ENCODE results near the gene DCLK2. TPM values are rescaled to one million over a fixed set of nuclear protein-coding genes. Genes with fewer than 3 reads are reported as not detected.

DCLK2 gene
- total RNA-seq, 8 experiments from 2014 or later, result 4.3 to 48.1 (median 25.5) TPM

- 0 to 44% (median 17%) methylated on average over 1 of the region's 1 CpG; no CpG with 5 or more reads in 3 of the 10 experiments for WGBS, 10 experiments
- Histone ChIP-seq H3K4me1 (replicated peaks in 1 of 2) (peaks cover 19 to 23% of the 10 kb centered on the region in 2 donors), H3K27ac (no peak overlapping the region), H3K4me3 (no peak overlapping the region)
- in situ Hi-C loops (cut with MboI; ENCODE audit: low pct_unique_long_range_greater_than_20kb in 2 of 9, low sequenced_read_pairs in 9 of 9, unreplicated experiment in 9 of 9), result loop anchor here in 4 of 9 experiments (25.0 kb wide), 2 partner anchors 217 to 242 kb away; no protein-coding TSS in a partner anchor
- peak in 7 of 8 experiments; percentile 25 to 80 (median 64) for ATAC-seq (replicated peaks in 6 of 8)
Measured at GRCh38 chr4:150229520-150229919, 151.3 kb downstream of the DCLK2 start.

- Histone ChIP-seq H3K4me3 (no peak overlapping the region), H3K4me1 (replicated peaks in 1 of 2) (peaks cover 21 to 30% of the 10 kb centered on the region in 2 donors), H3K27ac (no peak overlapping the region)
- in situ Hi-C loops (cut with MboI; ENCODE audit: low pct_unique_long_range_greater_than_20kb in 2 of 9, low sequenced_read_pairs in 9 of 9, unreplicated experiment in 9 of 9), result loop anchor here in 4 of 9 experiments (25.0 kb wide), 2 partner anchors 218 to 243 kb away; no protein-coding TSS in a partner anchor
- peak in 2 of 8 experiments; percentile 29 for ATAC-seq (replicated peaks in 6 of 8)
- 11 to 100% (median 67%) methylated on average over 1 to 2 of the region's 2 CpGs; no CpG with 5 or more reads in 3 of the 10 experiments for whole genome bisulfite sequencing, 10 experiments
Measured at GRCh38 chr4:150230561-150230960, 152.3 kb downstream of the DCLK2 start.

GRCh38 chr4:150231107-150231770 is 153.0 kb downstream of the DCLK2 start:
- Histone ChIP-seq H3K4me3 (no peak overlapping the region), H3K27ac (no peak overlapping the region), H3K4me1 (replicated peaks in 1 of 2) (peaks cover 21 to 37% of the 10 kb centered on the region in 2 donors)
- ATAC-seq (replicated peaks in 6 of 8), result peak in 2 of 8 experiments; percentile 42 to 76
- in situ Hi-C loops (cut with MboI; ENCODE audit: low pct_unique_long_range_greater_than_20kb in 2 of 9, low sequenced_read_pairs in 9 of 9, unreplicated experiment in 9 of 9), result loop anchor here in 4 of 9 experiments (25.0 kb wide), 2 partner anchors 219 to 244 kb away; no protein-coding TSS in a partner anchor
- WGBS, 10 experiments, result 50 to 100% (median 82%) methylated on average over 2 to 4 of the region's 4 CpGs; no CpG with 5 or more reads in 1 of the 10 experiments

GRCh38 chr4:150232029-150232428 is 153.8 kb downstream of the DCLK2 start:
- no peak overlapping the region for H3K27ac ChIP-seq
- 66 to 100% (median 91%) methylated on average over 1 to 5 of the region's 6 CpGs; no CpG with 5 or more reads in 2 of the 10 experiments for WGBS, 10 experiments
- peak in 1 of 8 experiments; percentile 5 for ATAC-seq (replicated peaks in 6 of 8)

GRCh38 chr4:150234246-150234645 is 156.0 kb downstream of the DCLK2 start:
- Histone ChIP-seq H3K4me1 (replicated peaks in 1 of 2) (peaks cover 17 to 41% of the 10 kb centered on the region in 2 donors), H3K4me3 (no peak overlapping the region), H3K27ac (no peak overlapping the region)
- in situ Hi-C loops (cut with MboI; ENCODE audit: low pct_unique_long_range_greater_than_20kb in 2 of 9, low sequenced_read_pairs in 9 of 9, unreplicated experiment in 9 of 9), result loop anchor here in 4 of 9 experiments (25.0 kb wide), 2 partner anchors 222 to 247 kb away; no protein-coding TSS in a partner anchor
- ATAC-seq (replicated peaks in 6 of 8), result no peak
- 72 to 100% (median 96%) methylated on average over 1 to 5 of the region's 5 CpGs; no CpG with 5 or more reads in 2 of the 10 experiments for WGBS, 10 experiments

More at GRCh38 chr4:150232029-150232428, 153.8 kb downstream of the DCLK2 start:
- Histone ChIP-seq H3K4me3 (no peak overlapping the region), H3K4me1 (replicated peaks in 1 of 2) (peaks cover 21 to 45% of the 10 kb centered on the region in 2 donors)
- in situ Hi-C loops (cut with MboI; ENCODE audit: low pct_unique_long_range_greater_than_20kb in 2 of 9, low sequenced_read_pairs in 9 of 9, unreplicated experiment in 9 of 9), result loop anchor here in 4 of 9 experiments (25.0 kb wide), 2 partner anchors 220 to 245 kb away; no protein-coding TSS in a partner anchor

GRCh38 chr4:150235317-150235716 is 157.1 kb downstream of the DCLK2 start:
- Histone ChIP-seq H3K27ac (no peak overlapping the region), H3K4me1 (replicated peaks in 1 of 2) (peaks cover 9 to 33% of the 10 kb centered on the region in 2 donors), H3K4me3 (no peak overlapping the region)
- ATAC-seq (replicated peaks in 6 of 8), result no peak
- 57 to 100% (median 92%) methylated on average over 1 to 4 of the region's 5 CpGs; no CpG with 5 or more reads in 1 of the 10 experiments for WGBS, 10 experiments
- in situ Hi-C loops (cut with MboI; ENCODE audit: low pct_unique_long_range_greater_than_20kb in 2 of 9, low sequenced_read_pairs in 9 of 9, unreplicated experiment in 9 of 9), result loop anchor here in 4 of 9 experiments (25.0 kb wide), 2 partner anchors 223 to 248 kb away; no protein-coding TSS in a partner anchor

- H3K4me3 ChIP-seq, result no peak overlapping the region
- peaks cover 4 to 28% of the 10 kb centered on the region in 2 donors for H3K4me1 ChIP-seq (replicated peaks in 1 of 2)
- in situ Hi-C loops (cut with MboI; ENCODE audit: low pct_unique_long_range_greater_than_20kb in 2 of 9, low sequenced_read_pairs in 9 of 9, unreplicated experiment in 9 of 9), result loop anchor here in 4 of 9 experiments (25.0 kb wide), 2 partner anchors 224 to 249 kb away; no protein-coding TSS in a partner anchor
- 23 to 82% (median 36%) methylated on average over 1 to 5 of the region's 6 CpGs; no CpG with 5 or more reads in 2 of the 10 experiments for WGBS, 10 experiments
- H3K27ac ChIP-seq, result no peak overlapping the region
- ATAC-seq (replicated peaks in 6 of 8), result peak; percentile 36 to 96 (median 82)
Measured at GRCh38 chr4:150235808-150236271, 157.6 kb downstream of the DCLK2 start.

GRCh38 chr4:150236626-150237025 is 158.4 kb downstream of the DCLK2 start:
- Histone ChIP-seq H3K27ac (no peak overlapping the region), H3K4me1 (replicated peaks in 1 of 2) (peaks cover 2 to 23% of the 10 kb centered on the region in 2 donors), H3K4me3 (no peak overlapping the region)
- in situ Hi-C loops (cut with MboI; ENCODE audit: low pct_unique_long_range_greater_than_20kb in 2 of 9, low sequenced_read_pairs in 9 of 9, unreplicated experiment in 9 of 9), result loop anchor here in 4 of 9 experiments (25.0 kb wide), 2 partner anchors 224 to 249 kb away; no protein-coding TSS in a partner anchor
- ATAC-seq (replicated peaks in 6 of 8), result peak in 3 of 8 experiments; percentile 18 to 56 (median 21)

- H3K4me3 ChIP-seq, result no peak overlapping the region
- no peak overlapping the region for H3K27ac ChIP-seq
- H3K4me1 ChIP-seq (replicated peaks in 1 of 2), result peaks cover 2 to 23% of the 10 kb centered on the region in 2 donors
- 3 to 95% (median 79%) methylated on average over 1 to 6 of the region's 6 CpGs; no CpG with 5 or more reads in 1 of the 10 experiments for WGBS, 10 experiments
- ATAC-seq (replicated peaks in 6 of 8), result peak in 3 of 8 experiments; percentile 44 to 89 (median 89)
- in situ Hi-C loops (cut with MboI; ENCODE audit: low pct_unique_long_range_greater_than_20kb in 2 of 9, low sequenced_read_pairs in 9 of 9, unreplicated experiment in 9 of 9), result loop anchor here in 4 of 9 experiments (25.0 kb wide), 2 partner anchors 225 to 250 kb away; no protein-coding TSS in a partner anchor
Measured at GRCh38 chr4:150237110-150237872, 159.0 kb downstream of the DCLK2 start.

- no peak for ATAC-seq (replicated peaks in 6 of 8)
- in situ Hi-C loops (cut with MboI; ENCODE audit: low pct_unique_long_range_greater_than_20kb in 2 of 9, low sequenced_read_pairs in 9 of 9, unreplicated experiment in 9 of 9), result loop anchor here in 4 of 9 experiments (25.0 kb wide), 2 partner anchors 226 to 251 kb away; no protein-coding TSS in a partner anchor
- WGBS, 10 experiments, result 78 to 100% (median 94%) methylated on average over 1 of the region's 1 CpG; no CpG with 5 or more reads in 2 of the 10 experiments
- Histone ChIP-seq H3K27ac (no peak overlapping the region), H3K4me3 (no peak overlapping the region), H3K4me1 (replicated peaks in 1 of 2) (peaks cover 2 to 23% of the 10 kb centered on the region in 2 donors)
Measured at GRCh38 chr4:150238591-150238990, 160.3 kb downstream of the DCLK2 start.

GRCh38 chr4:150240011-150240410 is 161.8 kb downstream of the DCLK2 start:
- no peak for ATAC-seq (replicated peaks in 6 of 8)
- Histone ChIP-seq H3K27ac (no peak overlapping the region), H3K4me1 (replicated peaks in 1 of 2) (peaks cover 2 to 21% of the 10 kb centered on the region in 2 donors), H3K4me3 (no peak overlapping the region)
- in situ Hi-C loops (cut with MboI; ENCODE audit: low pct_unique_long_range_greater_than_20kb in 2 of 9, low sequenced_read_pairs in 9 of 9, unreplicated experiment in 9 of 9), result loop anchor here in 4 of 9 experiments (25.0 kb wide), 2 partner anchors 228 to 253 kb away; no protein-coding TSS in a partner anchor

- no peak overlapping the region for H3K27ac ChIP-seq
- 20 to 70% (median 46%) methylated on average over 2 to 5 of the region's 6 CpGs; no CpG with 5 or more reads in 1 of the 10 experiments for WGBS, 10 experiments
- H3K4me1 ChIP-seq (replicated peaks in 1 of 2), result no peaks in the 10 kb centered on the region
- peak in 6 of 8 experiments; percentile 25 to 73 (median 46) for ATAC-seq (replicated peaks in 6 of 8)
- in situ Hi-C loops (cut with MboI; ENCODE audit: low pct_unique_long_range_greater_than_20kb in 2 of 9, low sequenced_read_pairs in 9 of 9, unreplicated experiment in 9 of 9), result loop anchor here in 4 of 9 experiments (25.0 kb wide), 2 partner anchors 231 to 256 kb away; no protein-coding TSS in a partner anchor
- H3K4me3 ChIP-seq, result no peak overlapping the region
Measured at GRCh38 chr4:150242820-150243458, 164.7 kb downstream of the DCLK2 start.

All from motor neuron (in vitro differentiated cells).